NCI-H524 (cell line): ENCODE results near the gene PFN1.

Source experiments
- DNase-seq, 2 experiments: peaks; one replicate each; lab custom pipeline; 2025; lab: John Stamatoyannopoulos, UW

PFN1 gene

DNA sequence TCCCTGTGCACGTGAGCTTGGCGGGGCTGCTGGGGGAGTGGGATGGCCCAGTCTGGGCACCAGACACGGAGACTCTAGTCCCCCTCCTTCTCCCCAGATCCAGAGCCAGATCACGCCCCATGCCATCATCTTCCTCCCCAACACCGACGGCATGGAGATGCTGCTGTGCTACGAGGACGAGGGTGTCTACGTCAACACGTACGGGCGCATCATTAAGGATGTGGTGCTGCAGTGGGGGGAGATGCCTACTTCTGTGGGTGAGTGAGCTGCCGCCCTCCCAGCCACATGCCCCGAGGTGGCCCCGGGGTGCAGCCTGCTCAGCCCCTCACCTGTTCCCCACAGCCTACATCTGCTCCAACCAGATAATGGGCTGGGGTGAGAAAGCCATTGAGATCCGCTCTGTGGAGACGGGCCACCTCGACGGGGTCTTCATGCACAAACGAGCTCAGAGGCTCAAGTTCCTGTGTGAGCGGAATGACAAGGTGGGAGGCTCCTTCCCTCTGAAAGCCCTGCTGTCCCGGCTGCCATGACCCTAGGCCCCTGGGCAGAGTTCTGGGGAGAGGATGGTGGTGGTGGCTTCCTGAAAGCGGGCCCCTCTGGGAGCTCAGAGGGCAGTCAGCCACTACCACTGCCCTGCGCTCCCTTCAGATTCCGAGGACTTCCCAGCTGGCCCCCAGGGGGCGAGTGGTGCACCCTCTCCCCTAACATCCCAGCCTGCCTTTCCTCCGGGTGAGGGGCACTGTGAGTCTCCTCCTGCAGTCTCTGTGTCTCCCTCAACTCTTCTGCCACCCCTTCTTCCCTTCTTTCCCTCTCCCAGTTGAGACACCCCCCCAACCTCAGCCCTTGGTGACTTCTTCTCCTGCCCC, 51.8 kb downstream of the PFN1 start:
- DNase-seq = no peak

DNA sequence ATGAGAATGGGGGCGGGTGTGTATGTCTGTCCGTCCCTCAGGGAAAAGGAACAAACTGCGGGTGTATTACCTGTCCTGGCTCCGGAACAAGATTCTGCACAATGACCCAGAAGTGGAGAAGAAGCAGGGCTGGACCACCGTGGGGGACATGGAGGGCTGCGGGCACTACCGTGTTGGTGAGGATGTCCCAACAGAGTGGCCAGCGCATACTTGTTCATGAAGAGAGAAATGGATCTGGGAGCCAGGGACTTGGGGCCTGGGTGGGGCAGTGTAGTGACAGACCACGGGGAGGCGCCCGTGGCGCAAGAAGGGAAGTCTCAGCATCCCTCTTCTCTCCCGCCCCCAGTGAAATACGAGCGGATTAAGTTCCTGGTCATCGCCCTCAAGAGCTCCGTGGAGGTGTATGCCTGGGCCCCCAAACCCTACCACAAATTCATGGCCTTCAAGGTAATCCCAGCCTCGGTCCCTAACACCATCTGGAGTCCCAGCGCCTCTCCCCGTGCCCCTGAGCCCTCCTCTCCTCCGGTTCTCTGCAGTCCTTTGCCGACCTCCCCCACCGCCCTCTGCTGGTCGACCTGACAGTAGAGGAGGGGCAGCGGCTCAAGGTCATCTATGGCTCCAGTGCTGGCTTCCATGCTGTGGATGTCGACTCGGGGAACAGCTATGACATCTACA, 52.5 kb downstream of the PFN1 start:
- DNase-seq = peak in 1 of 2 experiments; percentile 7
